CD4-positive, alpha-beta T cell (primary cell): ENCODE measurements around the gene HCFC1R1. TPM values are rescaled to one million over a fixed set of nuclear protein-coding genes. Genes with fewer than 3 reads are reported as not detected.

Experiments
- ATAC-seq: fragments of 200-7000 bp; cut with Tn5 transposase; one replicate; pipeline ENCODE4 v1.10.0; 2022; ENCODE audit warnings: mild to moderate bottlenecking; ENCODE audit not compliant: poor library complexity
- CTCF ChIA-PET: fragments of 350-600 bp; sonication (Branson Sonifier 250); formaldehyde crosslinking; loops from one replicate; lab custom pipeline; 2021; ENCODE audit warnings: antibody characterized with exemption, inconsistent platforms; lab: Charles Lee
- POLR2A ChIA-PET: fragments of 350-600 bp; sonication (Branson Sonifier 250); formaldehyde crosslinking; loops from one replicate; lab custom pipeline; 2021; ENCODE audit warnings: antibody characterized with exemption, inconsistent platforms; lab: Charles Lee
- DNase-seq, 14 experiments: peaks; one replicate each; pipeline ENCODE4 v3.0.0-alpha.2; 2013 to 2020; ENCODE audit warnings: mixed read lengths in 2 of 14
- H3K27ac ChIP-seq, 2 donors: one replicate each; pipeline versions ENCODE4 v1.5.1 to v1.7.0; 2013; ENCODE audit warnings: low read length in 2 of 2, low read depth in 1 of 2, mild to moderate bottlenecking in 1 of 2
- H3K27me3 ChIP-seq, 2 experiments: 1 replicate in 1 of 2; 2 replicates in 1 of 2; pipeline versions ENCODE4 v1.6.1 to v1.7.0; 2013; ENCODE audit warnings: low read length in 2 of 2, control low read depth in 1 of 2, mild to moderate bottlenecking in 1 of 2, moderate library complexity in 1 of 2; ENCODE audit not compliant: insufficient read depth in 2 of 2, control insufficient read depth in 1 of 2
- H3K36me3 ChIP-seq: one replicate; pipeline ENCODE4 v1.6.1; 2013; ENCODE audit warnings: low read length, control low read depth; ENCODE audit not compliant: insufficient read depth
- H3K4me1 ChIP-seq: one replicate; pipeline ENCODE4 v1.6.1; 2013; ENCODE audit warnings: low read length, control low read depth; ENCODE audit not compliant: insufficient read depth
- H3K4me3 ChIP-seq: one replicate; pipeline ENCODE4 v1.5.1; 2013; ENCODE audit warnings: mild to moderate bottlenecking, low read length, moderate library complexity
- H3K9me3 ChIP-seq, 2 experiments: 1 replicate in 1 of 2; 2 replicates in 1 of 2; pipeline versions ENCODE4 v1.6.1 to v1.7.0; 2013; ENCODE audit warnings: low read length in 2 of 2, mild to moderate bottlenecking in 2 of 2, control low read depth in 1 of 2, moderate library complexity in 1 of 2; ENCODE audit not compliant: control insufficient read depth in 1 of 2, insufficient read depth in 1 of 2
- H3K27ac Mint-ChIP-seq: one replicate; pipeline ENCODE4 v1.8.0; 2020; ENCODE audit warnings: mixed read lengths
- H3K27me3 Mint-ChIP-seq: one replicate; pipeline ENCODE4 v1.8.0; 2021; ENCODE audit warnings: mixed read lengths
- H3K36me3 Mint-ChIP-seq: one replicate; pipeline ENCODE4 v1.8.0; 2021; ENCODE audit warnings: low read depth, mixed read lengths
- H3K4me1 Mint-ChIP-seq: one replicate; pipeline ENCODE4 v1.8.0; 2021; ENCODE audit warnings: low read depth, mixed read lengths
- H3K4me3 Mint-ChIP-seq: one replicate; pipeline ENCODE4 v1.8.0; 2020; ENCODE audit warnings: mild to moderate bottlenecking, mixed read lengths
- H3K9me3 Mint-ChIP-seq: one replicate; pipeline ENCODE4 v1.8.0; 2020; ENCODE audit warnings: mixed read lengths
- CTCF ChIP-seq: fragments of 200-600 bp; IDR thresholded peaks from one replicate; pipeline ENCODE4 v1.8.0; 2022; ENCODE audit warnings: antibody characterized with exemption, mild to moderate bottlenecking
- intact Hi-C, 2 experiments: fragments of 100-400 bp; cut with DNase I in 1 of 2; cut with micrococcal nuclease in 1 of 2; formaldehyde crosslinking; loops; one replicate each; pipeline versions ENCODE4 v1.15.1 to v1.9.0; 2023 to 2025; cut with DNase I, micrococcal nuclease
- total RNA-seq, 174 experiments: library from RNA in 2 of 174; stranded (reverse) in 2 of 174; gene quantifications; one replicate each; pipeline ENCODE4 v1.2.3 and lab custom pipeline; 2021 to 2026

HCFC1R1 gene
- total RNA-seq, 2 experiments from 2014 or later: 8.9 to 11.0 TPM

- H3K4me3 ChIP-seq: no peak overlapping the region
- DNase-seq (no peak), ATAC-seq (no peak)
- H3K27ac Mint-ChIP-seq: no peak overlapping the region
- peaks cover 0 to 3% of the 10 kb centered on the region in 2 experiments for H3K27me3 ChIP-seq
- no peaks in the 10 kb centered on the region for H3K36me3 Mint-ChIP-seq
- intact Hi-C loops: loop anchor here in 1 of 2 experiments (5.0 kb wide), 2 partner anchors 57 to 167 kb away; no protein-coding TSS in a partner anchor
- H3K9me3 Mint-ChIP-seq: no peaks in the 10 kb centered on the region
- H3K4me1 Mint-ChIP-seq: peaks cover 8% of the 10 kb centered on the region
- CTCF ChIA-PET: interaction anchor here (11.4 kb wide), 1 partner anchor 30 kb away, joined by 181 read pairs; no protein-coding TSS in a partner anchor
- peaks cover 11% of the 10 kb centered on the region for H3K27me3 Mint-ChIP-seq
- H3K4me3 Mint-ChIP-seq: no peak overlapping the region
- H3K36me3 ChIP-seq: no peaks in the 10 kb centered on the region
- no peaks in the 10 kb centered on the region for H3K9me3 ChIP-seq
- TF ChIP-seq CTCF: no peak
- peaks cover 7% of the 10 kb centered on the region for H3K4me1 ChIP-seq
- H3K27ac ChIP-seq: no peak overlapping the region
- POLR2A ChIA-PET: interaction anchor here (0.5 to 2.0 kb wide), 2 partner anchors 23 to 718 kb away, joined by 3 to 5 read pairs; no protein-coding TSS in a partner anchor
Measured at GRCh38 chr16:2999929-3000328, 23.8 kb downstream of the HCFC1R1 start.

GRCh38 chr16:2996298-2996697 is 27.4 kb downstream of the HCFC1R1 start:
- intact Hi-C loops: no loop called here
- H3K9me3 Mint-ChIP-seq: no peaks in the 10 kb centered on the region
- H3K4me1 Mint-ChIP-seq: no peaks in the 10 kb centered on the region
- Histone ChIP-seq H3K4me1 (no peaks in the 10 kb centered on the region), H3K36me3 (no peaks in the 10 kb centered on the region), H3K27ac (no peak overlapping the region), H3K4me3 (no peak overlapping the region), H3K27me3 (no peaks in the 10 kb centered on the region), H3K9me3 (no peaks in the 10 kb centered on the region)
- no peaks in the 10 kb centered on the region for H3K36me3 Mint-ChIP-seq
- no peak for ATAC-seq
- H3K4me3 Mint-ChIP-seq: no peak overlapping the region
- TF ChIP-seq CTCF: no peak
- H3K27ac Mint-ChIP-seq: no peak overlapping the region
- POLR2A ChIA-PET: no interaction called here
- no peak for DNase-seq
- no peaks in the 10 kb centered on the region for H3K27me3 Mint-ChIP-seq
- CTCF ChIA-PET: no interaction called here

- H3K27ac ChIP-seq: no peak overlapping the region
- no peak overlapping the region for H3K4me3 ChIP-seq
- no peak for ATAC-seq
- ChIA-PET CTCF (no interaction called here), POLR2A (no interaction called here)
- H3K36me3 ChIP-seq: no peaks in the 10 kb centered on the region
- H3K4me1 Mint-ChIP-seq: no peaks in the 10 kb centered on the region
- H3K27ac Mint-ChIP-seq: no peak overlapping the region
- no peak overlapping the region for H3K4me3 Mint-ChIP-seq
- DNase-seq: no peak
- intact Hi-C loops: no loop called here
- no peaks in the 10 kb centered on the region for H3K9me3 ChIP-seq
- TF ChIP-seq CTCF: no peak
- no peaks in the 10 kb centered on the region for H3K9me3 Mint-ChIP-seq
- no peaks in the 10 kb centered on the region for H3K4me1 ChIP-seq
- H3K27me3 ChIP-seq: no peaks in the 10 kb centered on the region
- H3K36me3 Mint-ChIP-seq: no peaks in the 10 kb centered on the region
- H3K27me3 Mint-ChIP-seq: no peaks in the 10 kb centered on the region
Measured at GRCh38 chr16:2992383-2993081, 31.2 kb downstream of the HCFC1R1 start.
